DND-41 (cell line): ENCODE measurements around the gene ENTPD2.

ENCODE experiments used
- ATAC-seq: fragments of 200-7000 bp; cut with Tn5 transposase; 3 replicates; pipeline ENCODE4 v1.9.1; 2021; ENCODE audit warnings: low read depth; ENCODE audit not compliant: insufficient read depth
- DNase-seq: peaks from one replicate; pipeline ENCODE4 v3.0.0-alpha.2; 2020
- H2AFZ ChIP-seq: 2 replicates; pipeline ENCODE4 v1.6.0; 2012; ENCODE audit warnings: low read depth, low read length
- H3K27ac ChIP-seq: 2 replicates; pipeline ENCODE4 v1.5.1; 2012; ENCODE audit warnings: low read length, inconsistent platforms
- H3K27me3 ChIP-seq: fragments of 200-600 bp; sonication (generic); 2 replicates; pipeline ENCODE4 v1.6.0; 2012; ENCODE audit warnings: low read length, mild to moderate bottlenecking, inconsistent platforms; ENCODE audit not compliant: insufficient read depth, poor library complexity
- H3K36me3 ChIP-seq: 2 replicates; pipeline ENCODE4 v1.5.1; 2012; ENCODE audit warnings: low read length, inconsistent platforms; ENCODE audit not compliant: insufficient read depth
- H3K4me1 ChIP-seq: 2 replicates; pipeline ENCODE4 v1.5.1; 2012; ENCODE audit warnings: mild to moderate bottlenecking, low read length; ENCODE audit not compliant: insufficient read depth
- H3K4me2 ChIP-seq: 2 replicates; pipeline ENCODE4 v1.6.0; 2012; ENCODE audit warnings: mild to moderate bottlenecking, moderate library complexity, low read length, inconsistent platforms; ENCODE audit not compliant: insufficient read depth
- H3K4me3 ChIP-seq, 2 experiments: fragments of 200-600 bp in 1 of 2; shearing (Covaris generic) in 1 of 2; 2 replicates each; pipeline ENCODE4 v1.5.1; 2012 to 2016; ENCODE audit warnings: inconsistent platforms in 2 of 2, low read length in 2 of 2, mild to moderate bottlenecking in 2 of 2, low read depth in 1 of 2, moderate library complexity in 1 of 2
- H3K79me2 ChIP-seq: 2 replicates; pipeline ENCODE4 v1.6.0; 2012; ENCODE audit warnings: low read length, inconsistent platforms; ENCODE audit not compliant: insufficient read depth
- H3K9ac ChIP-seq: 2 replicates; pipeline ENCODE4 v1.6.0; 2012; ENCODE audit warnings: low read depth, mild to moderate bottlenecking, inconsistent platforms, low read length, moderate library complexity
- H3K9me3 ChIP-seq: 2 replicates; pipeline ENCODE4 v1.5.1; 2012; ENCODE audit warnings: low read length, moderate library complexity, mild to moderate bottlenecking, inconsistent platforms; ENCODE audit not compliant: insufficient read depth, severe bottlenecking
- H4K20me1 ChIP-seq: 2 replicates; pipeline ENCODE4 v1.6.0; 2012; ENCODE audit warnings: low read length; ENCODE audit not compliant: insufficient read depth
- EZH2 ChIP-seq: IDR thresholded peaks from 3 replicates; pipeline ENCODE4 v1.6.1; 2012; ENCODE audit warnings: borderline replicate concordance, low read depth, mild to moderate bottlenecking, moderate library complexity, low read length, inconsistent platforms; ENCODE audit not compliant: severe bottlenecking
- TF ChIP-seq, protein P1 (sequence below): IDR thresholded peaks from 2 replicates; pipeline ENCODE4 v1.5.1; 2012; ENCODE audit warnings: borderline replicate concordance, low read length, moderate library complexity, mild to moderate bottlenecking; ENCODE audit not compliant: poor library complexity, severe bottlenecking; ENCODE audit errors: extremely low read depth

ENTPD2 gene

DNA sequence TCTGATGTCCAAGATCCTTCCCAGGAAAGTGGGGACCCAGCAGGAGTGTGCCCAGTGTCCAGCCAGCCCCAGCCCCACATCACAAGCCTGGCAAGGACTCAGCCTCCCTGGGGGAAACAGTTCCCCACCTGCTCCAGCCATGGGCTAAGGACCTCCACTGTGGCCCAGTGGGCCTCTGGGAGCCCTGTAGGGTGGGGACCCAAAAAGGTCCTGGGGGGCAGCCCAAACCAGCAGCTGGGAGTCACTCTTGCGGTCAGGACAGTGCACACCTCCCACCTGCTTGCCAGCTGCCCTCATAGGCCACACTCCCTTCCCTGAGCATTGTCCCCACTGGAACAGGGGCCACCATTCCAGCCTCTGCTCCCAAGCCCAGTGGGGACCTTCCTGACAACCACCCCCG, 27.5 kb downstream of the ENTPD2 start:
- ATAC-seq = no peak
- Histone ChIP-seq H3K4me2 (peak overlapping the region; percentile 100; the same call in 1 of the 2 replicates), H3K4me3 (0 out of 4 replicates have a peak overlapping the region, but pooled peaks of 1 of the 2 experiments have one; percentile 25)

DNA sequence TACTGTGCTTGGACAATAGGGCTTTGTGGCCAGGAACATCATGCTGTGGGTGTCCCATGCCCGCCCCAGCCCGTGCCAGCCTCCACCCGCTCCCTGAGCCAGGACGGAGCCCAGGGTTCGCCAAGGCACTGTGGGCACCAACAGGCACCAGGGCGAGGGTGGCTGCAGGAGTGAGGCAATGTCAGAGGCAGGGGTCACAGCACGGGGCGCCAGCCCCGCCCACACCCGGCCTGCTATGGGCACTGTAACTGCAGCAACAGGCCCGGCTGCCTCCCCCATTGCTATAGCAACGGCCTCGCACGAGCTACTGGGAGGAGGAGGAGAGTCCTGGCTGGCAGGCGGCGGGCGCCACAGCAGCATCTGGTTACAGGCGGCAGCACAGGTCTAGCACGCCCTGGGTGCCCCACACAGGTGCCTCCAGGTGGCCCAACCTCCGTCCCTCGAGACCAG, 28.3 kb downstream of the ENTPD2 start:
- DNase-seq (no peak), ATAC-seq (no peak)
- no peak overlapping the region for H3K27ac ChIP-seq
- no peaks in the 10 kb centered on the region for H3K27me3 ChIP-seq
- H3K4me2 ChIP-seq = no peak overlapping the region
- H3K4me3 ChIP-seq = no peak overlapping the region
- H4K20me1 ChIP-seq = peaks cover 8% of the 10 kb centered on the region
- H3K79me2 ChIP-seq = no peaks in the 10 kb centered on the region
- no peaks in the 10 kb centered on the region for H3K9me3 ChIP-seq
- no peak overlapping the region for H3K9ac ChIP-seq
- peaks cover 28% of the 10 kb centered on the region for H3K4me1 ChIP-seq
- no peak overlapping the region for H2AFZ ChIP-seq
- TF ChIP-seq, protein P1, sequence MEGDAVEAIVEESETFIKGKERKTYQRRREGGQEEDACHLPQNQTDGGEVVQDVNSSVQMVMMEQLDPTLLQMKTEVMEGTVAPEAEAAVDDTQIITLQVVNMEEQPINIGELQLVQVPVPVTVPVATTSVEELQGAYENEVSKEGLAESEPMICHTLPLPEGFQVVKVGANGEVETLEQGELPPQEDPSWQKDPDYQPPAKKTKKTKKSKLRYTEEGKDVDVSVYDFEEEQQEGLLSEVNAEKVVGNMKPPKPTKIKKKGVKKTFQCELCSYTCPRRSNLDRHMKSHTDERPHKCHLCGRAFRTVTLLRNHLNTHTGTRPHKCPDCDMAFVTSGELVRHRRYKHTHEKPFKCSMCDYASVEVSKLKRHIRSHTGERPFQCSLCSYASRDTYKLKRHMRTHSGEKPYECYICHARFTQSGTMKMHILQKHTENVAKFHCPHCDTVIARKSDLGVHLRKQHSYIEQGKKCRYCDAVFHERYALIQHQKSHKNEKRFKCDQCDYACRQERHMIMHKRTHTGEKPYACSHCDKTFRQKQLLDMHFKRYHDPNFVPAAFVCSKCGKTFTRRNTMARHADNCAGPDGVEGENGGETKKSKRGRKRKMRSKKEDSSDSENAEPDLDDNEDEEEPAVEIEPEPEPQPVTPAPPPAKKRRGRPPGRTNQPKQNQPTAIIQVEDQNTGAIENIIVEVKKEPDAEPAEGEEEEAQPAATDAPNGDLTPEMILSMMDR = no peak
- no peaks in the 10 kb centered on the region; the same call in 1 of the 2 replicates for H3K36me3 ChIP-seq

More for the DNA sequence above, 27.5 kb downstream of the ENTPD2 start:
- Histone ChIP-seq H3K27me3 (no peaks in the 10 kb centered on the region), H2AFZ (no peak overlapping the region), H3K36me3 (no peaks in the 10 kb centered on the region; the same call in 1 of the 2 replicates), H3K9ac (peak overlapping the region; percentile 60; the same call in 1 of the 2 replicates), H3K4me1 (peaks cover 28% of the 10 kb centered on the region), H3K27ac (no peak overlapping the region), H3K9me3 (no peaks in the 10 kb centered on the region), H3K79me2 (no peaks in the 10 kb centered on the region), H4K20me1 (peaks cover 8% of the 10 kb centered on the region)
- no peak for TF ChIP-seq EZH2
- TF ChIP-seq, protein P1 = no peak
- DNase-seq = no peak

- Histone ChIP-seq H3K4me1 (peaks cover 18% of the 10 kb centered on the region), H3K4me3 (no peak overlapping the region), H3K36me3 (no peaks in the 10 kb centered on the region; the same call in 1 of the 2 replicates), H3K9me3 (no peaks in the 10 kb centered on the region), H3K9ac (no peak overlapping the region), H3K27me3 (no peaks in the 10 kb centered on the region), H4K20me1 (no peaks in the 10 kb centered on the region), H3K27ac (no peak overlapping the region), H3K4me2 (no peak overlapping the region), H2AFZ (no peak overlapping the region), H3K79me2 (no peaks in the 10 kb centered on the region)
- no peak for DNase-seq
- ATAC-seq = no peak
- no peak for TF ChIP-seq EZH2
- TF ChIP-seq, protein P1 = no peak
Observed at GRCh38 chr9:137023583-137023991, 30.3 kb downstream of the ENTPD2 start.
